GM12878 (cell line): ENCODE measurements around the gene TRIM42. TPM values are rescaled to one million over a fixed set of nuclear protein-coding genes. Genes with fewer than 3 reads are reported as not detected.

Experiments used
- ATAC-seq: fragments of 200-7000 bp; cut with Tn5 transposase; 3 replicates; pipeline ENCODE4 v1.9.1; 2020; ENCODE audit warnings: mild to moderate bottlenecking, moderate library complexity
- BruUV-seq: library from RNA; stranded (reverse); fragments of 400-500 nt; replicated peaks from 2 replicates; lab custom pipeline; 2021; lab: Mats Ljungman, UMichigan
- CTCF ChIA-PET: fragments of 300-600 bp; sonication (Branson Sonifier 250); formaldehyde crosslinking; extraction: SDS; loops from one replicate; lab custom pipeline; 2021; ENCODE audit warnings: inconsistent platforms; lab: Yijun Ruan, JAX
- POLR2A ChIA-PET: fragments of 350-600 bp; formaldehyde crosslinking; extraction: SDS; loops from one replicate; lab custom pipeline; 2021; ENCODE audit warnings: inconsistent platforms; lab: Charles Lee
- RAD21 ChIA-PET: fragments of 300-600 bp; sonication (Branson Sonifier 250); formaldehyde crosslinking; loops from one replicate; lab custom pipeline; 2023; ENCODE audit warnings: antibody characterized with exemption; ENCODE audit not compliant: unreplicated experiment; lab: Charles Lee
- SMC1A ChIA-PET: fragments of 300-600 bp; sonication (Branson Sonifier 250); formaldehyde crosslinking; loops from one replicate; lab custom pipeline; 2023; ENCODE audit not compliant: unreplicated experiment, uncharacterized antibody; lab: Charles Lee
- DNase-seq: peaks from one replicate; pipeline ENCODE4 v3.0.0-alpha.2; 2011; ENCODE audit warnings: low read depth, low spot score
- FAIRE-seq: peaks from 3 replicates; lab custom pipeline; 2011; peaks lifted over from hg19 to GRCh38; lab: Jason Lieb, UNC
- H2AFZ ChIP-seq: 2 replicates; pipeline ENCODE4 v1.6.0; 2011; ENCODE audit warnings: low read depth, low read length, control low read depth; ENCODE audit not compliant: control insufficient read depth
- H3K27ac ChIP-seq: 2 replicates; pipeline ENCODE4 v1.5.1; 2011; ENCODE audit warnings: control low read depth; ENCODE audit not compliant: control insufficient read depth, insufficient read depth
- H3K27me3 ChIP-seq, 2 experiments: replicated peaks in 1 of 2; 2 replicates each; pipeline versions ENCODE4 v1.6.0 to v1.6.1; 2011; ENCODE audit warnings: low read length in 1 of 2; ENCODE audit not compliant: control insufficient read depth in 2 of 2, insufficient read depth in 2 of 2
- H3K36me3 ChIP-seq, 2 experiments: 2 replicates each; pipeline ENCODE4 v1.5.1; 2011; ENCODE audit warnings: low read length in 1 of 2; ENCODE audit not compliant: control insufficient read depth in 2 of 2, insufficient read depth in 2 of 2
- H3K4me1 ChIP-seq: 2 replicates; pipeline ENCODE4 v1.6.1; 2011; ENCODE audit warnings: mild to moderate bottlenecking, low read length, moderate library complexity, mixed read lengths; ENCODE audit not compliant: control insufficient read depth, insufficient read depth
- H3K4me2 ChIP-seq: 2 replicates; pipeline ENCODE4 v1.6.0; 2011; ENCODE audit warnings: control low read depth; ENCODE audit not compliant: control insufficient read depth, insufficient read depth
- H3K4me3 ChIP-seq: fragments of 200-600 bp; sonication (generic); 2 replicates; pipeline ENCODE4 v1.5.1; 2016
- H3K79me2 ChIP-seq: 2 replicates; pipeline ENCODE4 v1.6.0; 2011; ENCODE audit warnings: low read length; ENCODE audit not compliant: control insufficient read depth, insufficient read depth
- H3K9ac ChIP-seq: 2 replicates; pipeline ENCODE4 v1.8.0; 2011; ENCODE audit warnings: low read length, control low read depth, mixed read lengths; ENCODE audit not compliant: control insufficient read depth, insufficient read depth
- H3K9me3 ChIP-seq: replicated peaks from 3 replicates; pipeline ENCODE4 v1.5.1; 2011; ENCODE audit warnings: mild to moderate bottlenecking, low read length; ENCODE audit not compliant: control insufficient read depth, insufficient read depth
- H4K20me1 ChIP-seq: 2 replicates; pipeline ENCODE4 v1.6.0; 2011; ENCODE audit not compliant: control insufficient read depth, insufficient read depth
- EED ChIP-seq: sonication (generic); IDR thresholded peaks from 2 replicates; pipeline ENCODE4 v1.6.1; 2016; ENCODE audit warnings: antibody characterized with exemption, low read depth
- FOXK2 ChIP-seq: fragments of 450-650 bp; IDR thresholded peaks from 2 replicates; pipeline ENCODE4 v1.6.1; 2017; ENCODE audit warnings: mild to moderate bottlenecking, moderate library complexity
- NR2C2 ChIP-seq: IDR thresholded peaks from 2 replicates; pipeline ENCODE4 v1.6.1; 2011; ENCODE audit warnings: borderline replicate concordance, low read depth; ENCODE audit not compliant: control insufficient read depth, insufficient read length
- TCF7 ChIP-seq: IDR thresholded peaks from 2 replicates; pipeline ENCODE4 v1.6.1; 2014; ENCODE audit warnings: antibody characterized with exemption, borderline replicate concordance
- WRNIP1 ChIP-seq: IDR thresholded peaks from 2 replicates; pipeline ENCODE4 v1.6.1; 2011; ENCODE audit warnings: low read depth, low read length, improper control_type of control experiment, borderline replicate concordance
- ZNF622 ChIP-seq: fragments of 450-650 bp; IDR thresholded peaks from 2 replicates; pipeline ENCODE4 v1.6.1; 2017; ENCODE audit warnings: mild to moderate bottlenecking, inconsistent platforms
- WGBS: methylation state at CpG from one replicate; pipeline ENCODE4 v1.1.6; 2016; ENCODE audit warnings: low lambda C conversion rate; ENCODE audit not compliant: insufficient replicate concordance, insufficient coverage; ENCODE audit errors: missing lambda C conversion rate; 5-methylcytosine and 5-hydroxymethylcytosine counted together
- in situ Hi-C: fragments of 300-500 bp; cut with MboI; formaldehyde crosslinking; loops from 9 replicates; pipeline ENCODE4 v1.14.3; 2018; ENCODE audit warnings: mixed read lengths
- intact Hi-C: fragments of 100-400 bp; cut with micrococcal nuclease; formaldehyde crosslinking; loops from one replicate; pipeline ENCODE4 v1.14.2; 2022; ENCODE audit not compliant: unreplicated experiment
- polyA plus RNA-seq, 11 experiments: library from polyadenylated mRNA; depleted of rRNA in 4 of 11; unstranded in 6 of 11; stranded (reverse) in 5 of 11; fragments of >200 nt; fragmentation: Nextera tagmentation in 4 of 11; fragmentation: Illumina TruSeq in 1 of 11; extraction: Ambion mirVana in 4 of 11; extraction: Trizol in 1 of 11; gene quantifications; 1 replicate in 1 of 11; 2 replicates in 10 of 11; pipeline versions ENCODE4 v1.2.1 to v1.2.3, GENCODE V29; 2011 to 2016; ENCODE audit warnings: inconsistent platforms in 2 of 11, missing spikeins in 2 of 11, low read depth in 1 of 11
- total RNA-seq, 4 experiments: library from RNA; depleted of rRNA in 3 of 4; stranded (reverse); fragments of >200 nt in 3 of 4; fragmentation: Illumina TruSeq in 1 of 4; extraction: Trizol in 1 of 4; gene quantifications; 2 replicates each; pipeline versions ENCODE4 v1.2.1 to v1.2.3, GENCODE V29; 2013 to 2021

The TRIM42 gene
- total and polyA plus RNA-seq, 10 of the 15 experiments (the other 5 are each of a cell fraction or from before 2014, with no cell fraction given): 0.03 TPM; not detected in 9

DNA sequence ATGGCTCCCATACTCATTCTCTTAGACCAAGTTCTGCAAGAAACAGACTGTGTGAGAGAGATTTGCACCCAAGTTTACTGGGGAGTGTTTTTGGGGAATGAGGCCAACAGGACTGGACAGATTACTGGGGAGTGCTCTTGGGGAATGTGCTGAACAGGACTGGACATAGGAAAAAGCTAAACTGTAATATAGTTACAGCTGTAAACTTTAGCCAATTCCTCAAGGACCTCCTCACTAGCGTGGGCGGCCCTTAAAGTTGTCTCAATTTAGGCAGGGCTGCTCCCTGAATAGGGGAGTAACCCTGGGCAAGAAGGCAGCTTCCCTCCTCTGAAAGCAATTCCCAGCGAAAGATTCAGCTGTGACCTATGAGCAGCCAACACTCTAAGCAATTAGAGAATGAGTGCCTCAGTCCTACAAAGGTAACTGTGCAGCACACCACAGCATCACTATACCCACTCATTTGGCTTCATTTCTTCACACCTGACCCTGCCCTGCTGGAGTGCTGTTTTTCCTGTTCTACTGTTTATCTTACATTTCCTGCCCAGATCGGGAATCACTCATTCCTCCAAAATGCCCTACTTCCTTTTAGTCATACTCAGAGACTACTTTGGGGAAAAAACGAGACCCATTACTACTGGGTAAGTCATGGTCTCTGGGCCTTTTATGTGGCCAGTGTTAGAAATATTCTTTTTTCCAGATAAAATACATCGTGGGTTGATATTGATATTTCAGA, 41.3 kb upstream of the TRIM42 start:
- H3K4me3 ChIP-seq: no peak overlapping the region
- H3K36me3 ChIP-seq: no peaks in the 10 kb centered on the region
- ChIA-PET CTCF (interaction anchor here (0.6 to 1.1 kb wide), 2 partner anchors 100 to 362 kb away, joined by 4 read pairs; no protein-coding TSS in a partner anchor), SMC1A (interaction anchor here (1.4 to 2.2 kb wide), 3 partner anchors 89 to 190 kb away, joined by 3 to 16 read pairs (median 10); no protein-coding TSS in a partner anchor), RAD21 (interaction anchor here (0.9 kb wide), 1 partner anchor 79 kb away, joined by 3 read pairs; no protein-coding TSS in a partner anchor), POLR2A (no interaction called here)
- 18% methylated on average over 6 of the region's 6 CpGs for WGBS
- H2AFZ ChIP-seq: no peak overlapping the region
- FAIRE-seq: no peak
- H3K27ac ChIP-seq: no peak overlapping the region
- ATAC-seq: no peak
- no peaks in the 10 kb centered on the region for H4K20me1 ChIP-seq
- intact Hi-C loops (no loop called here), in situ Hi-C loops (no loop called here)
- H3K4me1 ChIP-seq: no peaks in the 10 kb centered on the region
- H3K4me2 ChIP-seq: no peak overlapping the region
- no peak overlapping the region for H3K9ac ChIP-seq
- no TSS peak for BruUV-seq
- no peaks in the 10 kb centered on the region for H3K27me3 ChIP-seq
- H3K9me3 ChIP-seq: no peaks in the 10 kb centered on the region
- no peak for TF ChIP-seq WRNIP1
- no peak for TF ChIP-seq EED
- TF ChIP-seq ZNF622: no peak
- no peak for TF ChIP-seq TCF7
- H3K79me2 ChIP-seq: no peaks in the 10 kb centered on the region
- DNase-seq: no peak

DNA sequence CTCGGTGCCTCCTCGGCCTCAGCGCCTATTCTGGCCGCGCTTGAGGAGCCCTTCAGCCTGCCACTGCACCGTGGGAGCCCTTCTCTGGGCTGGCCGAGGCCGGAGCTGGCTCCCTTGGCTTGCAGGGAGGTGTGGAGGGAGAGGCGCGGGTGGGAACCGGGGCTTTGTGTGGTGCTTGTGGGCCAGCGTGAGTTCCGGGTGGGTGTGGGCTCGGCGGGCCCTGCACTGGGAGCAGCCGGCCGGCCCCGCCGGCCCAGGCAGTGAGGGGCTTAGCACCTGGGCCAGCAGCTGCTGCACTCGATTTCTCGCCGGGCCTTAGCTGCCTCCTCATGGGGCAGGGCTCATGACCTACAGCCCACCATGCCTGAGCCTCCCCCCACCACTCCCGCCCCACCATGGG, 26.6 kb upstream of the TRIM42 start:
- no TSS peak for BruUV-seq
- Histone ChIP-seq H3K27me3 (no peaks in the 10 kb centered on the region), H4K20me1 (no peaks in the 10 kb centered on the region), H3K36me3 (no peaks in the 10 kb centered on the region), H3K9ac (no peak overlapping the region), H2AFZ (no peak overlapping the region), H3K79me2 (no peaks in the 10 kb centered on the region), H3K4me2 (no peak overlapping the region), H3K9me3 (no peaks in the 10 kb centered on the region; the same call in 2 of the 3 replicates), H3K4me1 (no peaks in the 10 kb centered on the region), H3K27ac (no peak overlapping the region), H3K4me3 (no peak overlapping the region)
- 37% methylated on average over 16 of the region's 23 CpGs for WGBS
- in situ Hi-C loops (no loop called here), intact Hi-C loops (no loop called here)
- FAIRE-seq (no peak), ATAC-seq (no peak), DNase-seq (no peak)
- TF ChIP-seq FOXK2 (no peak), NR2C2 (no peak)
- ChIA-PET RAD21 (no interaction called here), POLR2A (no interaction called here), CTCF (no interaction called here), SMC1A (no interaction called here)
